ENCODE measurements around the gene ALKBH7. TPM values are rescaled to one million over a fixed set of nuclear protein-coding genes. Genes with fewer than 3 reads are reported as not detected.

Gene ALKBH7
- polyA plus RNA-seq, 1 donor = 114 TPM

DNA sequence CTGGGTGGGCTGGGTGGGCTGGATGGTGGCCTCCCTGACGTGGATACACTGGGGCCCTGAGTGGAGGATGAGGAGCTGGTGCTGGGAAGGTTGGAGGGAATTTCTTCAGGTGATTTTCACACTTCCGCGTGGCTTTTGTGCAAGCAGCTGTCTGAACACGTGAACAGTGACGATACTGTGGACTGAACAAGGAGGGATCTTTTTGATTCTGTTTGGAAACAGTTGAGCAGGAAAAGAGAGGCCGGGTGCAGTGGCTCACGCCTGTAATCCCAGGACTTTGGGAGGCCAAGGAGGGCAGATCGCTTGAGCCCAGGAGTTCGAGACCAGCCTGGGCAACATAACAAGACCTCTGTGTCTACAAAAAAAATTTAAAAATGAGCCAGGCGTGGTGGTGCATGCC lies 29.5 kb downstream of the ALKBH7 start:
- DNase-seq = no peak

DNA sequence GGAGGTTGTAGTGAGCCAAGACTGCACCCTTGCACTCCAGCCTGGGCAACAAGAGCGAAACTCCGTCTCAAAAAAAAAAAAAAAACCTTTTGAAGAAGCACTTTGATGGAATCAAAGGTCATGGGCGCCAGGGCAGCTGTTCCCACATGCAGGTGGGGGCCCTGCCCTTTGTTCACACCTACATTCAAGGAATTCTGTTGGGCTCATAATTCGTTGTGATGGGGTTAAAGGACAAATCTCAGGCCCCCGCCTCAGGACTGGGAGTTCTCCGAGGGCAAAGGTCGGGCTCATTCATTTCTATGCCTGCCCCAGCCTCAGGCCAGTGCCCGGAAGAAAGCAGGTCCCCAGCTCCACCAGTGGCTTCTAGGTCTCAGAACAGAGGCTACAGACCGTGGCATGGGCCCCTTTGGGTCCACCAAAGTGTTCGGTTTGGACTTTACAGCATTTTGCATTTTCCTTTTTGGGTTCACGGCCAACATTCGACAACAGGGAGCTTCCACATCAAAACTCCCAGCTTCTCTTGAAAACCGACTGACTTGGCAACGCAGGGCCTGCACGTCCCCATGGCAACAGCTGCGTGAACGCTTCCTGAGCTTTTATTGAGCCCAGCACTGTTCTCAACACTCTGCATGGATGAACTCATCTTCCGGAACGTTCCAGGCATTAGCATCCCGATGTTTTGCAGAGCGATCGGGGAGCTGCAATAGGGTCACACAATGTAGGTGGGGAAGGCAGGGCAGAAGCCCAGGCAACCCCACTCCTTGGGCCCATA lies 30.4 kb downstream of the ALKBH7 start:
- DNase-seq = peak; percentile 82

DNA sequence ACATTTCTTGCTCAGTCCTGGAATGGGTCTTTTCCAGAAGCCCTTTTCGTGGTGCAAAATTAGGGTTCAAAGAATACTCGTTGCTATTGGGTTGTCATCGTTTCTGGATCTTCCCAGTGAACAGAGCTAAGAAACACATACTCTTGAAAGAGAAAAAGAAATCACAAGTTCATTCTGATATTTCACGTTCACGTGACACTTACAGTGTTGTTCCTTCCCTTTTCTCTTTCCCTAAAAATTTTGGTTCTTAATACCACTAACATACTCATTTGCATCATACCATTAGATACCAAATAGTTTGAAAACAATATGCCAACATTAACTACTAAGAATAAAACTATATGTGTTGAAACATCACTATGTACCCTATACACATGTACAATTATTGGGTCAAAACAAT lies 33.8 kb downstream of the ALKBH7 start:
- DNase-seq = no peak

DNA sequence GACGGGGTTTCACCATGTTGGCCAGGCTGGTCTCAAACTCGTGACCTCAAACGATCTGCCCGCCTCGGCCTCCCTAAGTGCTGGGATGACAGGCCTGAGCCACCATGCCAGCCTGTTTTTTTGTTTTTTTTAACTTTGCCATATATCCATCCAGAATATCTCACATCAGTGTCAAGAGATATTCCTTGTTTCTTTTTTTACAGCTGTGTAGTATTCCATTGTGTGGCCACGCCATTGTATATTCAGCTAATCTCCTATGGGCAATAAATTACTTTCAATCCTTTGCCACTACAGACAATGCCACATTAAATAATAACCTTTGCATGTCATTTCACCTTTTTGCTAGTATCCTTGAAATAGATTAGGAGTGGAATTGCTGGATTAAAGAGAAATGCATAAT lies 36.8 kb downstream of the ALKBH7 start:
- DNase-seq = no peak

DNA sequence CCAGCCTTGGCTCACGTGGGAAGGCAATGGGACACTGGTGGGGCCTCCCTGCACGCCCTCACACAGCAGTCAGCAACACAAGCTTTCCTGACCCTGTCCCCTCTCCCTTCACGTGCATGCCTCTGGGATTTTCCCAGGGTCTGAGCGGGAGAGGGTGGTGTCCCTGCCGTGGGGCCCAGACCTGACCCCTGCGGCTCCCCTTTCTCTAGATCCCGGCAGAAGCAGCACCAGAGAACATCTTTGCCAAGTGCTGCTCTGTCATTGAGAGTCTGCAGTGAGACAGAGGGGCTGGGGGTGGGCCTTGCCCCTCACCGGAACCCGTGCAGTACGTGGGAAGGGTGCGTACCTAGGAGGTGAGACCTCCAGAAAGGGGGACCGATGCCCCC lies 39.5 kb downstream of the ALKBH7 start:
- no peak for DNase-seq

DNA sequence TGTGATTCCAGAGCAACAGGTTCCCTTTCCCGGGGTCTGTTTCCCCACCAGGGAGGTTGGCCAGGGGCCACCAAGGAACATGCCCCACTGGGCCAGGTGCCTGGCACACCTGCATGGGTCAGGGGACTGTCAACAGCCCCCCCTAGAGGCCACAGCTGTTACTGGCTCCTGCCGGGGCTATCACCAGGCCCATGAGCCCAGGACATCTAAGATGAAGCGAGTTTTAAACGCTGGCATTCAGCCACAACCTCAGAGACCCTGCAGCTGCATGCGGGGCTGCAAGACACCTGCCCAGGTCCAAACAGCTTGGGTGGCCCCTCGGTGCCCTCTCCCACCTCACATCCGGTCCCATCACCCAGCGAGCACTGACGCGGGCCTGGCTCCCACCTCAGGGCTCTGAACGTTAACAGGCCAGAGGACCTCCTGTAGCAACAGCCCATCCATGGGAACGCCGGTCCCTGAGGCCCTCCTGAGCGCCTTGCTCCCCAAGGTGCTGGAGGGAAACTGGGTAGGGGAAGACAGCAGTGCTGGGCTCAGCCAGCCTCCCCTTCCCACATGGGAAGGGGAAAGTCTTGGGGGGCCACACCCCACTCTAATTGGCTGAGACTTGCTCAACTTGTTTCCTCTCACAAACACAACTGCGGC lies 40.0 kb downstream of the ALKBH7 start:
- no peak for DNase-seq

DNA sequence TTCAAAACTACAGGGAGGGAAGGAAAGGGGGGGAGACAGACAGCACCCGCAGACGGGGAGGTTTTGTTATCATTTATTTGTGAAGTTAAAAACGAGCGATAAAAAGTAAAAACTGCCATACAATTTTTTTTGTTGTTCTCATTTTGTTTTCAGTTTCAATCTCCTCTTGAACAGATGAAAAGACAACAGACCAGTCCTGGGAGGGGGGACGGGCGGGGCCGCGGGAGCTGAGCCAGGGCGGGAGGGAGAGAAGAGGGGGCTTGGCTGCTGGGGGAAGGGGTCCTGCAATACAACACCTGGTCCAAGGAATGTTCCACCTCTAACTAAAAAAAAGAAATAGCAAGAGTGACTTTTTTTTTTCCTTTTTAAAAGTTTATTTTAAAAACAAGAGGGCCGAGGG lies 40.7 kb downstream of the ALKBH7 start:
- DNase-seq = no peak

DNA sequence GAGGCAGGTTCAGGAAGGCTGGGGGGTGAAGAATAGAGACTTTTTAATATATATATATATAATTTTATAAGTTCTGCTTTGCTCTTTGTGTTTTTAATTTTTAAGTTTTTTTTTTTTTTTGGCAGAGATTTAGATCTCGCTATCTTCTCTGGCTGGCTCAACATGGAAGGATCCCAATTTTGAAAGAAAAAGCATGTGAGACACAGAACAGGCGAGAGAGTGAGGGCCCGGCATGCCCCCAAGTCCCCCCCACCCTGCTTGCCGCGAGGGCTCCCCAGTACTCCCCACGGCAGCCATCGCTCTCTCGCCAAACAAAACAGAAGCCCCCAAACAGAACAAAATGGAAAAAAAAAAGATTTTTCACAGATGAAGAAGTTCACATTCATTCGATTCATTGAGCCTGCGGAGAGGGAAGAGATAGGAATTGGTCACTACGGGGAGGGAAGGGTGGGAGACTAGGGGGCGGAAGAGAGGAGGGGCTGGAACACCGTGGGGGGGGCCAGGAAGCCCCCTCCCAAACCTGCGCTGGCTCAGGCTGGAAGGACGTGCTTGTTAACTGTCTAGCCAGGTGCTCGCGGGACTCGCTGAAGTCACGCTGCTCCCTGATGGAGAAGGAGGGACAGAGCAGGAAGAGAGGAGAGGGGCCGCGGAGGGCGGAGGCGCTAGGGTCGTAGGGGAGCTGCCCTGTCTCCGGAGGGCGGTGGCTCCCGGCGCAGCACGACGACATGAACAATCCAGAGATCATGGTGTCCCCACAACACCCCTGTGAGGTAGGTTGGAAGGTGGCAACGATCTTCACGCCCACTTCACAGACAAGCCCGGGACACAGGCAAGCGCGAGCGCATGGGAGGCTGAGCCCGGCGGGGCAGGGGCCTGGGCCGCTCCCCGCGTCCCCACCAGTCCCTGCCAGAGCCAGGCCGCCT lies 41.4 kb downstream of the ALKBH7 start:
- no peak for DNase-seq

DNA sequence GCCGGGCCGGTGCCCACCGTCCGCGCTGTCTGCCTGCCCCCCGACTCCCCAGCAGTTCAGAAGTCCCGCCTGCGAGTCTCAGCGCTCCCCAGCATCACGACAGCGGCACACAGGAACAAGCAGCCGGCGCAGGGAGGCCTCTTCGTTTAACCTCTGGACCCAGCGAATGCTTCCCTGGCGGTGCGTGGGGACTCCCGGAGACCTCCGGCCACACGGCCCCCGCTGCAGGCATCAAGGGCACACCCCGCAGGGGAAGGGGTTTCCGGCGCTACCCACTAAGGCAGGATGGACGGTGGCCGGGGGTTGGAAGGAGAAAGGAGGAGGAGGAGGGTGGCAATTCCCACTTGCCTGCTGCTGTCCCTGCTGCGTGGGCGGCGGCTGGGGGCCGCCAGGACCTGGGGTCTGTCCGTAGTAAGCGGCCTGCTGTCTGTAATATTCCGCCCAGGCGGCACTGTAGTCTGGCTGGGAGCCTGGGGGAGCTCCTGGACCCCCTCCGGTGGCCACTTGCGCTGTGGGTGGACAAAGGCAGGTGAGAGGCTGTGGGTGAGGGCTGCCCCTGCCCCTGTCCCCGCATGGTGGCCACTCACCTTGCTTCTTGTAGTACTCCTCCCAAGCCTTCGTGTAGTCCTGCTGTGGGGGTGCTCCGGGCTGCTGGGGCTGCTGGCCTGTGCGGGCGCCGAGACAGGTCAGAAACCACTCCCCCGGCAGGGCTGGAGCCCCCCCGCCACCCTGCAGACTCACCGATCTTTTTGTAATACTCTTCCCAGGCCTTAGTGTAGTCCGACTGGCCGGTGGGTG lies 42.4 kb downstream of the ALKBH7 start:
- DNase-seq = no peak

DNA sequence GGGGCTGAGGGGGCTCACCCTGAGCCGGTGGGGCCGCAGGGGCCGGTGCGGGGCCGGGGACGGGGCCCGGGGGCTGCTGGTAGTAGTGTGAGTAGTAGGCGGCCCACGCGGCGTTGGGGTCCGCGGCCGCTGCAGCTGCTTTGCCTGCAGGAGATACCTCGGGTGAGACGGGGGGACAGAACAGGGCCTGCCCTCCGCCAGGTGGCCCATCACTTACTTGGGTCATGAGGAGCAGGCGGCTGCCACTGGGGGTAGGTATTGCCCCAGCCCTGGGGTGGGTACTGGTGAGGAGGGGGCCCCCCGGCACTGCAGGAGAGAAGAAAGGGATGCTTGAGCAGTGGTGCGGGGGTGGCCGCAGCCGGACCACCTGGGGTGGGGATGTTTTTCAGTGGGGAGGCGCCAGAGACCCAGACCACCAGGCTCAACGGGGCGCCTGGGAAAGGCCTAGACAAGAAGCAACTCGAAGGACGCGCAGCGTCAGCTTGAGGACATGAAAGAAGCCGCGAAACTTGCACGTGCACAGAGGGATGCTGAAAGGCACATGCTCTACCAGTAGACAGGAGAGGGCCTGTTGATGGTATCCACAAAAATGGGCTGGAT lies 43.1 kb downstream of the ALKBH7 start:
- no peak for DNase-seq

DNA sequence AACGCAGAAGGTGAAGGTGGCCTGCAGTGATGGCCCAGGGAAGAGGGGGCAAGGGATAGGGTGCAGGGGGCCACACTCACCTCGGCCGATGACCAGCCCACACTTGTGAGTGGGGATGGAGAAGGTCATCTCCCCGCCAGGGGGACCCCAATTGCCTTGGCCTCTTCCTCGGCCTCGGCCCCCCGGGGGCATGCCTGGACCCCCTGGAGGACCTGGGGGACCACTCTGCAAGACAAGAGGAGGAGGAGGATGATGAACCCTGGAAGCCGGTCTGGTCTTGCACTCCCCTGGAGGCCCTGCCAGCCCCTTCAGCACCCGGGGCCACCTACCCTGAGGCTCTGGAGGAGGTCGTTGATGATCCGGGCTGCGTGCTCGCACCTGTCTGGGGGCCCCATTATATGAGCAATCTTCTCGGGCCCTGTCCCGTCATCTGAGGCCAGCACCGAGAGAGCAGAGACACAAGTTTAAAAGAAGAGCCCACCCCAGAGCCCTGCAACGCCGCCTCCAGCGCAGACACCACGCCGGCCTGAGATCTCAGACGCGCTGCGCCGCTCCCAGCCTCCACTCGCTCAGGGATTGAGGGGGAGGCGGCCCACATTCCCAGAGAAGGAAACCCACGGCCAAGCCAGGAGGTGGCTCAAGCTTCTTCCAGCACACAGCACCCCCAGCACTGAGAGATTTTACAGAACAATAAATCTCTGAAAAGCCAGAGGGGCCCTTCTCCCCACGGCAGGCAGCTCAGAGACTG lies 44.2 kb downstream of the ALKBH7 start:
- DNase-seq = no peak

DNA sequence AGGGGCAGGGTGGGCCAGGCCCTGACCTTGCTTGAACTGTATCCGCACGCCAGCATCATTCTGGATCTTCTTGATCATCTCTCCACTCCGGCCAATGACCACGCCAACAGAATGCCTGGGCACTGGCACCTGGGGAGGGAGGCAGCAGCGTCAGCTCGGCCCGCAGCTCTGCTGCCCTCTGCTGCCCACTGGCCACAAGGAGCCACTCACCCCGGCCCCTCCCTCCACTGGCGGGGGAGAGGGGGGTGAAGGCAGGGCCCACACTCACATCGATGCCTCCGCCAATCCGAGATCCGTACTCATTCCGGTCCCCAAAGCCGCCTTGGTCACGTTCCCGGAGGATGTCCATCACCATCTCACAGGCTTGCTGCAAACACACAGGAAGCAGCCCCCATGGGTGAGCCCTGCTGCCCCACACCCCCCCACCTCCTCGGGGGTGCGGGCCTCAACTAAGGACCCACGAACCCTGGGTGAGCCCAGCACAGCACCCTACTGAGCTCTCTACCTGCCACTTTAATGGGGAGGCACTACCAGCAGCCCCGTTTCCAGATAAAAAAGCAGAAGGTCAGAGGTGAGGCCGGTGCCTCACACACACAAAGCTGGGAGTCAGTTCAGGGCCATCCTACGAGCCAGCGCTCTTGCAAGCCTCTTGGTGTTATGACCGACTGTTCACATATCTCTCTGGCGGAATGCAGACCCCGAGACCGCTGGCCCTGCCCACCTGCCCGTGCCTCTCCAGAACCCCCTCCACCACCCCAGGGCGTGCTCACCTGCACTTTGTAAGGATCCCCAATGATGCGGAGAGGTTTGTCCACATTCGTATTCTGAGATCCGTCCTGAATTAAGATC lies 45.3 kb downstream of the ALKBH7 start:
- DNase-seq = no peak

DNA sequence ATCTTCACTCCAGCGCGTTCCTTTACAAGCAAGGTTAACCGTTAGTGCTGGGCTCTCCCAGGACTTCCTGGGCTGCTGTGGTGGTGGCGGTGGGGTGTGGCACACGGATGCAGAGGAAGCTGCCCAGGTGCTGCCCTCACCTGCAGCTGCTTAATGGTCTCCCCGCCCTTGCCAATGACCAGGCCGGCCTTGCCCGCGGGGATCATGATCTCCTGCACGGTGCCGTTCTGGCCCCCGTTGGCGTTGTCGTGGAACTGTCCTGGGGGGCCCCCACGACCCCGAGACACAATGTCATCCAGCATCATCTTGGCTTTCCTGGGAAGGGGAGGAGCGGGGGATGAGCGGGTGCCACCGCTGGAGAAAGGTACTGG lies 46.0 kb downstream of the ALKBH7 start:
- DNase-seq = no peak

DNA sequence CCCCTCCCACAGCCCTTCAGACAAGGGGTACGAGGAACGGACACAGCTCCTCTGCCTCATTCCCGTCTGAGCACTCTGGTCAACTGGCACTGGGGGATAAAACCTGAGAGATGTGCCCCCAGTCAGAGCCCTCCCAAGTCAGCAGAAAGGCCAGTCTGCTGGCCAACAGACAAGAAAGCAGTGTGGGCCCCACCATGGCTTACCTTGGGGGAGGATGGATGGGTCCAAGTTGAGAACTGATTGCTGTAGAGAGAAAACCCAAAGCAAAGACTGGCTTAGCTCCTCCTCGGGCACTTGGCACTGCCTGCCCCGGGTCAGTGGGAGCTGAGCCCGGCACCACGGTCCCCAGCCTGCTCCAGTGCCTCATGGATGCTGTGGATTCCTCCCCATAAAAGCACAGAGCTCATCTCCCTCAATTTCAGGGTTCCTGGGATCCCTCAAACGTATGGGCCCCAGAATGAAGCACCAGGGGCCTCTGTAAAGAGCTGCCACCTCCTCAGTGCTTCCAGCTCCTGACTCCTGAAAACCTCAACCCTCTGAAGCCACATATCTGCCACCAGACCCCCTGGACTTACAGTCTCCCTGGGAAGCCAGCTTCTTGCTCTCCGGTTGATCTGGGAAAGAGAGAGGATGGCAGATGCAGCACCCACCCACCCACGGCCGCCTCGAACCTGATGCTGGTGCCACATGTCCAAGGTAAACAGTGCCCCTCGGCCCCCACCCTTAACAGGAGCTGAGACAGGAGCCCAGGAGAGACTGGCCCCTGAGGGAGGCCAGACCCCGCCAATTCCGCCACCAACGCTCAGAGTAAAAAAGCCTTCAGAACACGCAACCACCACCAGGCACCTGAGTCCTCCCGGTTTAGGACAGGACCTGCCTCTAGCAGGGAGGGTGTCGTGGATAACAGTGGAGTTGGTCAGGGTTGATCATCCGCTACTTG lies 48.8 kb downstream of the ALKBH7 start:
- no peak for DNase-seq

DNA sequence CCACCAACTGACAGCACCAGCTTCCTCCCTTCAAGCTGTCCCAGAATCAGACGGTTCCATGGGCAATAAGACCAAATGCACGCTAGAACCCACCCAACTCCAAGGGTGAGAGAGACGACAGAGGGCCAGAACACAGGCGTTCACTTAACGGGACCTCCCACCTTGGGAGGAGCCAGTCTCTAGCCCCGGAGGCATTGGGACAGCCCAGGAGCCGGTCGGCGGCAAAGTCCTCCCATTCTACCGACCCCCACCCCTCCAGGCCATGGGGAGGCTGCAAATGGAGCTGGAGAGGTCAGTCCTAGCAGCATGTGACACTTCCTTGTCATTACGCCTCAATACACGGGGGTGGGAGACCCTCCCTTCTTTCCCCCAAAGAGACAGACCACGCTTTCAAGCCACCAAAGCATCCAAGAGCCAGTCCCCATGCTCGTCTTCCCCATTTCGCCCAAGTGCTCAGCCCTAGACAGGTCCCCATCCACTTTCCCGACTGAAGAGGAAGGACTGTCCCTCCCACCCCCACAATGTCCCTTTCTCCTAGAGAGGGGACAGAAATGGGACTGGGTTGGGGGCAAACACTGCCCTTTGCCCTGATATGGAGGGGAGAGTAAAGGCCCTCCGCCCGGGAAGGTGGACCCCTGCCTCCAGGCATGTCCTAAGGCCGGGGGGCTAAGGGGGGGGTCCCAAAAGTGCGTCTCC lies 51.1 kb downstream of the ALKBH7 start:
- DNase-seq = no peak

DNA sequence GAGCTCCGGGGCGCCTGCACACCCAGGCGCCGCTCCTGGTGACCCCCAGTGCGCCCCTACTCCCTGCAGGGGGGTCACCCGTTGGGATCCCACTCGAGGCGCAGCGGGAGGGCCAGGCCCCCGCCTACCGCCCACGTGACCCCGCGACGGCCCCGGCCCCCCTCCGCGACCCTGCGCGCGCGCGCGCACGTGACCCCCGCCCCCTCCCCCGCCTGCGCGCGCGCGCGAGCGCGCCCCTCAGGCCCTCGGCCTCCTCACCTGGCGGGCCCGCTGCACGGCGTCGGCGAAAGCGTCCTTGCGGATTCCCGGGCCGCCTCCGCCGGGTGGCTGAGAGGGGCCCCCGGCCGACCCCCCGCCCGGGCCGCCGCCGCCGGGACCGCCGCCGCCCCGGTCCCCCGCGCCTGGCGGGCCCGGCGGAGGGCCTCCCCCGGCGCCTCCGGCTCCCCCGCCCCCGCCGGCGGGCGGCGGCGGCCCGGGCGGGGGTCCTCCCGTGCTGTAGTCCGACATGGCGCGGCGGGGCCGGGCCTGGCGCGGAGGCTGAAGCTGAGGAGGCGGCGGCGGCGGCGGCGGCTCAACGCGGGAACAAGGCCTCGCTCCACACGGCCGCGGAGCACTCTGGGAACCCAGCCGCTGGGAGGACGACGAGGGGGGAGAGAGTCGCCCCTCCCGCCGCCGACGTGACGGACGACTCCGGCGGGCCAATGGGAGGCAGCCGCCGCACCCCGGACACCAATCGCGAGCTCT lies 51.8 kb downstream of the ALKBH7 start, which contains the start of gene KHSRP:
Gene KHSRP, minus strand, starts transcription at position 617 of the 744 bp plus-strand sequence. Its CDS starts 110 bp downstream, at position 507.
- no peak for DNase-seq
